Activated CD8-positive, alpha-beta T cell treated with anti-CD3 and anti-CD28 coated beads, Interleukin-2, amount 10 ng/mL, durations not matched to agents 7 days and 5 days (primary cell): ENCODE measurements around the gene SF3A2. TPM values are rescaled to one million over a fixed set of nuclear protein-coding genes. Genes with fewer than 3 reads are reported as not detected.

Experiments
- ATAC-seq: fragments of 150-1000 bp; cut with Tn5 transposase; one replicate; pipeline ENCODE4 v1.10.0; 2021; ENCODE audit warnings: moderate library complexity
- CTCF ChIA-PET: fragments of 350-600 bp; sonication (Branson Sonifier 250); formaldehyde crosslinking; loops from one replicate; lab custom pipeline; 2021; ENCODE audit warnings: antibody characterized with exemption; lab: Charles Lee
- POLR2A ChIA-PET: fragments of 350-600 bp; sonication (Branson Sonifier 250); formaldehyde crosslinking; loops from one replicate; lab custom pipeline; 2021; ENCODE audit warnings: antibody characterized with exemption; lab: Charles Lee
- DNase-seq: peaks from one replicate; pipeline ENCODE4 v3.0.0-alpha.2; 2020
- H3K27ac Mint-ChIP-seq: one replicate; pipeline ENCODE4 v1.8.0; 2021; ENCODE audit warnings: mild to moderate bottlenecking, mixed read lengths
- H3K27me3 Mint-ChIP-seq: one replicate; pipeline ENCODE4 v1.8.0; 2021; ENCODE audit warnings: low read depth, mixed read lengths
- H3K36me3 Mint-ChIP-seq: one replicate; pipeline ENCODE4 v1.8.0; 2021; ENCODE audit warnings: low read depth, mixed read lengths
- H3K4me1 Mint-ChIP-seq: one replicate; pipeline ENCODE4 v1.8.0; 2021; ENCODE audit warnings: low read depth, mixed read lengths
- H3K4me3 Mint-ChIP-seq: one replicate; pipeline ENCODE4 v1.8.0; 2021; ENCODE audit warnings: mild to moderate bottlenecking, mixed read lengths
- H3K9me3 Mint-ChIP-seq: one replicate; pipeline ENCODE4 v1.8.0; 2022; ENCODE audit warnings: mixed read lengths; ENCODE audit not compliant: insufficient read depth
- total RNA-seq, 2 experiments: library from RNA; stranded (reverse); gene quantifications; one replicate each; pipeline ENCODE4 v1.2.3, GENCODE V29; 2021

SF3A2 gene
- total RNA-seq, 2 experiments from 2014 or later = 157 to 163 TPM

DNA sequence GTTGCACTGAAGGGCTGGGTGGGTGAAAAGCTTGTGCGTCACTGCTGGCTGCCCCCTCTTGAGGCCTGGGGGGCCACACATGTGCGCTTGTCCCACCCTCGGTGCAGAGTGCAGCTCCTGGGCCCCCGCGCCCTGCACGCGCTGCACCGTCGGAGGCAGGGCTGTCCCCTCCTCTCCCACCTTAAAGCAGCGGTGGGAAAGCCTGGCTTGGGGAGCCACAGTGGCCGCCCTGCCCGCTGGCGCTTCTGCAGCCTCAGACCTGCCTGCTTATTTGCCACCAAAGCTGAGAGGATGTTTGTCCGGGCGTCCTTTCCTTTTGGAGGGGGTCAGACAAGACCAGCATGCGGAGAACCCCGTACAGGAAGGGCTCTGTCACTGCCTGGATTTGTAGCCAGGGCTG is 27.2 kb upstream of the SF3A2 start:
- H3K27me3 Mint-ChIP-seq = no peaks in the 10 kb centered on the region
- no peaks in the 10 kb centered on the region for H3K9me3 Mint-ChIP-seq
- H3K27ac Mint-ChIP-seq = no peak overlapping the region
- ATAC-seq (no peak), DNase-seq (no peak)
- CTCF ChIA-PET = no interaction called here
- H3K36me3 Mint-ChIP-seq = peaks cover 30% of the 10 kb centered on the region
- no peak overlapping the region for H3K4me3 Mint-ChIP-seq
- POLR2A ChIA-PET = no interaction called here
- H3K4me1 Mint-ChIP-seq = peaks cover 4% of the 10 kb centered on the region

DNA sequence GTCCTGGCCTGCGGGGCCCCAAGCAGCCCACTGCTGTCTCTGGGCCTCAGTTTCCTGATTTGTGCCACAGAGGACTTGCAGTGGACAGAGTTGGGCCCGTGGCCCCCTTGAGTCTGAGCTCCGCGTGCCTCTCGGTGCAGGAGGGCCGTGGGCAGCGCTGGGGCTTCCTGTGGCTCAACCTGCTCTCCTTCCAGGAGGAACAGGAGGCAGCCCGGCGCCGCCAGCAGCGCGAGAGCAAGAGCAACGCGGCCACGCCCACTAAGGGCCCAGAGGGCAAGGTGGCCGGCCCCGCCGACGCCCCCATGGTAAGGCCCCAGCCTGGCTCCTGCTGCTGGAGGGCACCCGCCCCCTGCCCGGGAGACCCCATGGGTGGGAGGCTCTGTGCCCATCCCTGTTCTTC is 26.4 kb upstream of the SF3A2 start:
- DNase-seq (no peak), ATAC-seq (no peak)
- H3K36me3 Mint-ChIP-seq = peaks cover 35% of the 10 kb centered on the region
- no peaks in the 10 kb centered on the region for H3K27me3 Mint-ChIP-seq
- peaks cover 9% of the 10 kb centered on the region for H3K4me1 Mint-ChIP-seq
- ChIA-PET POLR2A (no interaction called here), CTCF (no interaction called here)
- no peak overlapping the region for H3K4me3 Mint-ChIP-seq
- no peaks in the 10 kb centered on the region for H3K9me3 Mint-ChIP-seq
- no peak overlapping the region for H3K27ac Mint-ChIP-seq

DNA sequence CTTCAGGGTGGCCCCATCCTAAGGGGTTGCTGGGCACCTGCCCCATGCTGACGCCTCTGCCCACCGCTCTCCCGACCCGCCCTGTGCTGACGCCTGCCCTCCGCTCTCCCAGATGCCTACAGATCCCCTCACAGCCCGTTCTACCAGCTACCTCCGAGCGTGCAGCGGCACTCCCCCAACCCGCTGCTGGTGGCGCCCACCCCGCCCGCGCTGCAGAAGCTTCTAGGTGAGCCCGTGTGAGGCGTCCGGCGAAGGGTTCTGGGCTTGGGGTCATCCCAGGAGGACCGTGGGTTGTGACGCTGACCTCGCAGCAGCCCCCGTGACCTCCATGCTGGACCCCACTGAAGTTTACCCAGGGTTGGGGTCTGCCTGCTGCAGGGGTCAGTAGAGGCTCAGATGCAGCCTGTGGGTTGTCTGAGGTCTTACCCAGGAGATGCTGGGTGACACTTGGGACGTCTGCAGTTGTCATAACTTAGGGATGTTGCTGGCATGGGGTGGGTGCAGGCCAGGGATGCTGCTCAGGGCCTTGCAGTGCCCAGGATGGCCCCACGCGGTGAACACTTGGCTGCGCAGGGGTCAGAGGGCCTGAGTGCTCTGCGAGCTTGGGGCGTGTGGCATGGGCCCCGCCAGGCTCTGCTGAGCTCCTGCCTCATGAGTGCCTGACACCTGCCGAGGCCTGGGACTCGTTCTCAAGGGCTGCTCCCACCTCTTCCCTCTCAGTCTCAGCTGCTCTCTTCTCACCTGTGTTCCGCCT is 25.5 kb upstream of the SF3A2 start:
- peaks cover 40% of the 10 kb centered on the region for H3K36me3 Mint-ChIP-seq
- peak overlapping the region; percentile 57 for H3K27ac Mint-ChIP-seq
- POLR2A ChIA-PET = interaction anchor here (0.6 kb wide), 1 partner anchor 718 kb away, joined by 4 read pairs; no protein-coding TSS in a partner anchor
- CTCF ChIA-PET = no interaction called here
- no peak overlapping the region for H3K4me3 Mint-ChIP-seq
- no peak for ATAC-seq
- H3K9me3 Mint-ChIP-seq = no peaks in the 10 kb centered on the region
- H3K4me1 Mint-ChIP-seq = peaks cover 9% of the 10 kb centered on the region
- no peaks in the 10 kb centered on the region for H3K27me3 Mint-ChIP-seq
- no peak for DNase-seq

DNA sequence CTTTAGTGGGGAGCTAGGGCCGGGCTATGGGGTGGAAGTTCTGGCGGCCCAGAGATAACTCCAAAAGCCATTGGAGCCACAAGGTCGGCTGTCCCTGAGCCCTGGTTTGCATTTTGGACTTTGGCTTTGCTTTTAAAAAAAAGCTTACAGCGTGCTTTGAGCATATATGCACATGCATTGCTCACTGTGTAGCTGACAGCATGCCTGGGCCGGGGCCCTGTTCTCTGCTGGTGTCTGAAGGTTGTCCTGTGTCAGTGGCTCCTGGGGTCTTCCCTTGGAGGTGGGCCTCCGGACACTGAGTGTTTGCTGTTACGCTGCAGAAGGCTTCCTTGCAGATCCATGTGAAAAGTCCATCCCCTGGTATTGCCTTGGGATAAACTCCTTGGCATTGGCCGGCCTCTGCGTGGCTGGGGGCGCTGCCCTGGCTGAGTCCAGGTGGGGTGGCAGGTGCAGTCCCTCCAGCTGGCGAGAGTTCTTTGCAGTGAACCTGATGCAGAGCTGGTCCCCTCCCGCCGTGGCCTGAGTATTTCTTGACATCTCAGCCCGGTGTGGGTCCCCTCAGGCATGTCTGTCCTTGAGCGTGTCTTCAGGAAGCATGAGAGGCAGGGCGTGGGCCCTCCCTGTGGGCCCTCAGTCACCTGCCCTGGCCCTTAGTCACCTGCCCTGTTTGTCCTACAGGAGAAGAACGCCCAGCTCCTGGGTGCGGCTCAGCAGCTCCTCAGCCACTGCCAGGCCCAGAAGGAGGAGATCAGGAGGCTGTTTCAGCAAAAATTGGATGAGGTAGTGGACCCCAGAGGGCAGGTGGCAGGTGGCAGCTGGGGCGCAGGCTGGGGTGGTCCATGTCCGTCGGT is 23.5 kb upstream of the SF3A2 start:
- ATAC-seq = no peak
- ChIA-PET CTCF (interaction anchor here (0.6 kb wide), 1 partner anchor 711 kb away, joined by 4 read pairs; no protein-coding TSS in a partner anchor), POLR2A (interaction anchor here (0.6 to 0.7 kb wide), 3 partner anchors 11 to 108 kb away, joined by 3 read pairs; no protein-coding TSS in a partner anchor)
- Mint-ChIP-seq H3K27ac (no peak overlapping the region), H3K9me3 (no peaks in the 10 kb centered on the region), H3K36me3 (peaks cover 44% of the 10 kb centered on the region), H3K4me1 (peaks cover 9% of the 10 kb centered on the region), H3K4me3 (no peak overlapping the region), H3K27me3 (no peaks in the 10 kb centered on the region)
- no peak for DNase-seq

DNA sequence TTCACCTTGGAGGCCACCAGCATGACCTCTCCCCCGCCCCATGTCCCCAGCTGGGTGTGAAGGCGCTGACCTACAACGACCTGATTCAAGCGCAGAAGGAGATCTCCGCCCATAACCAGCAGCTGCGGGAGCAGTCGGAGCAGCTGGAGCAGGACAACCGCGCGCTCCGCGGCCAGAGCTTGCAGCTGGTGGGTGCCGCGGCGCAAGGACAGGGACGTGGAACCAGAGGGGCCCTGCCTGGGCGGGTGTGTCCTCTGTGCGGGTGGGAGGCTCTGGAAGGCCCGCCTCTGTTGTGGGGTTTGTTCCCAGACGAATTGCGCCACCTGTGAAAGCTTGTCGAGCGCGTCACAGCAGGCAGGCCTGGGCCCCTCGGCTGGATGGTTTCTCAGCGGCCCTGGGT is 22.8 kb upstream of the SF3A2 start:
- DNase-seq = no peak
- Mint-ChIP-seq H3K27me3 (no peaks in the 10 kb centered on the region), H3K4me3 (no peak overlapping the region), H3K4me1 (peaks cover 7% of the 10 kb centered on the region), H3K27ac (no peak overlapping the region), H3K9me3 (no peaks in the 10 kb centered on the region), H3K36me3 (peaks cover 44% of the 10 kb centered on the region)
- ChIA-PET POLR2A (interaction anchor here (0.6 kb wide), 1 partner anchor 12 kb away, joined by 3 read pairs; no protein-coding TSS in a partner anchor), CTCF (interaction anchor here (0.6 kb wide), 1 partner anchor 710 kb away, joined by 4 read pairs; no protein-coding TSS in a partner anchor)
- ATAC-seq = no peak

DNA sequence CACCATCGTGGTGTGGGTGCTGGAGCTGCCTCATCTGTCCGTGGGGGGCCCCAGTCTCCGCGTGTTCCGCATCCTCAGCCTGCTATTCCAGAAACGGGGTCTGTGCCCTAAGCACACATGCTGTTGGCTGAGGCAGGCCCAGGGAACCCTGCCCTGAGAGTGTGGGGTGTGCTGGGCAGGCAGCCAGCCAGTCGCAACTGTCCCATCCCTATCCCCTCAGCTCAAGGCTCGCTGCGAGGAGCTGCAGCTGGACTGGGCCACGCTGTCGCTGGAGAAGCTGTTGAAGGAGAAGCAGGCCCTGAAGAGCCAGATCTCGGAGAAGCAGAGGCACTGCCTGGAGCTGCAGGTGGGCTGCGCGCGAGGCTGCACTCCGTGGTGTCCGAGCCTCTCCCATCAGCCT is 22.4 kb upstream of the SF3A2 start:
- Mint-ChIP-seq H3K27ac (no peak overlapping the region), H3K4me3 (no peak overlapping the region), H3K27me3 (no peaks in the 10 kb centered on the region), H3K4me1 (peaks cover 5% of the 10 kb centered on the region), H3K9me3 (no peaks in the 10 kb centered on the region), H3K36me3 (peaks cover 45% of the 10 kb centered on the region)
- DNase-seq (no peak), ATAC-seq (no peak)
- POLR2A ChIA-PET = no interaction called here
- CTCF ChIA-PET = interaction anchor here (0.6 kb wide), 1 partner anchor 709 kb away, joined by 4 read pairs; no protein-coding TSS in a partner anchor

DNA sequence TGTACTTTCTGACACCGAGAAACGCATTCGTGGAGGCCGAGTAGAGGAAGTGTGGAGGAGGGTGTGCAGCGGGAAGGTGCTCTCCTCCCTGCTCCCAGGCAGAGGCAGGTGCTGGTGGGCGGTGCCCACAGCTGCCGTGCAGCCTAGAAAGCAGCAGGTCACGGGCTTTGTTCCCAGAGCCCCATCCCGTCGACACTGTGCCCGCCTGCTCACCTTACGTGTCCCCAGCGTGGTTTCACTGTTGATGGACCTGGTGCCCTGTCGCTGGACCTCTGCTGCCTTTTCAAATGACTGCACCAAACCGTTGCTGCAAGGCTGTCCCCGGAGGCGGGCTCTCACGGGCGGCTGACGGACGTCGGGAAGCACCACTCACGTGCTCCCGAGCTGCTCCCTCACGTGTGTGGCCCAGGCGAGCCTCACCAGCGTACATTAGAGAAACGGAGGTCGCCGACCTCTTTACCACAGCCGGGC is 21.3 kb upstream of the SF3A2 start:
- Mint-ChIP-seq H3K4me1 (peaks cover 5% of the 10 kb centered on the region), H3K4me3 (no peak overlapping the region), H3K36me3 (peaks cover 48% of the 10 kb centered on the region), H3K27me3 (no peaks in the 10 kb centered on the region), H3K9me3 (no peaks in the 10 kb centered on the region), H3K27ac (peak overlapping the region; percentile 43)
- CTCF ChIA-PET = interaction anchor here (0.7 kb wide), 1 partner anchor 8 kb away, joined by 3 read pairs; no protein-coding TSS in a partner anchor
- POLR2A ChIA-PET = no interaction called here
- DNase-seq (no peak), ATAC-seq (no peak)

DNA sequence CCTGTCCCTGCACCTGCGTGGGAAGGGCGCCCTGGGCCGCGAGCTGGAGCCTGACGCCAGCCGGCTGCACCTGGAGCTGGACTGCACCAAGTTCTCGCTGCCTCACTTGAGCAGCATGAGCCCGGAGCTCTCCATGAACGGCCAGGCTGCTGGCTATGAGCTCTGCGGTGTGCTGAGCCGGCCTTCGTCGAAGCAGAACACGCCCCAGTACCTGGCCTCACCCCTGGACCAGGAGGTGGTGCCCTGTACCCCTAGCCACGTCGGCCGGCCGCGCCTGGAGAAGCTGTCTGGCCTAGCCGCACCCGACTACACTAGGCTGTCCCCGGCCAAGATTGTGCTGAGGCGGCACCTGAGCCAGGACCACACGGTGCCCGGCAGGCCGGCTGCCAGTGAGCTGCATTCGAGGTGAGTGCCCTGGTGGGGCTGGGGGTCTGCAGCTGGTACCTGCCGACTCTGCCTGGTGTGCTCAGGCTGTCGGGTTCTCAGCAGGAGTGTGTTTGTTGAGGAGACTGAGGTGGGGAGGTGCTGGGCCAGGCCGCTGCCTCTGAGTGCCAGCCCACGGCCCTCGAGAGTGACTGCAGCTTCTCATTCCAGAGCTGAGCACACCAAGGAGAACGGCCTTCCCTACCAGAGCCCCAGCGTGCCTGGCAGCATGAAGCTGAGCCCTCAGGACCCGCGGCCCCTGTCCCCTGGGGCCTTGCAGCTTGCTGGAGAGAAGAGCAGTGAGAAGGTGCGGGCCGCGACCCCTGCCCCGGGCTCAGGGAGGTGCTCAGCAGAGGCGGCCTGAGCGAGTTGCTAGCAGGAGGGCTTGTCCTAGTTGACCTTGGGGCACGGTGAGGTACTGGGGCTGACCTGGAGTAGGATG is 20.0 kb upstream of the SF3A2 start:
- no peaks in the 10 kb centered on the region for H3K27me3 Mint-ChIP-seq
- CTCF ChIA-PET = interaction anchor here (0.7 kb wide), 2 partner anchors 9 to 61 kb away, joined by 3 read pairs; no protein-coding TSS in a partner anchor
- H3K9me3 Mint-ChIP-seq = no peaks in the 10 kb centered on the region
- no peak for ATAC-seq
- H3K36me3 Mint-ChIP-seq = peaks cover 43% of the 10 kb centered on the region
- no peak for DNase-seq
- POLR2A ChIA-PET = interaction anchor here (1.8 kb wide), 1 partner anchor 14 kb away, joined by 5 read pairs; no protein-coding TSS in a partner anchor
- no peak overlapping the region for H3K27ac Mint-ChIP-seq
- no peak overlapping the region for H3K4me3 Mint-ChIP-seq
- peaks cover 5% of the 10 kb centered on the region for H3K4me1 Mint-ChIP-seq

DNA sequence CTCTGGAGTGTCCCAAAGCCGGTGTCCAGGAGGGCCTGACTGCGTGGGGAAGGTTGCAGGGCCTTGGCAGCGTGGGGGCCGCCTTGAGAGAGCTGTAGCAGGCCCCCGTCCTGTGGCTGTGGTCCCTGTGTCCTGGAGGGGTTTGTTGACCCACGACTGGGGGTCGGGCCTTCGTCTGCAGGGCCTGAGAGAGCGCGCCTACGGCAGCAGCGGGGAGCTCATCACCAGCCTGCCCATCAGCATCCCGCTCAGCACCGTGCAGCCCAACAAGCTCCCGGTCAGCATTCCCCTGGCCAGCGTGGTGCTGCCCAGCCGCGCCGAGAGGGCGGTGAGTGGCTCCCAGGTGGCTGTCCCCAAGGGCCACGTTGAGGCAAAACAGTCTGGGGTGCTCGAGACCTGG is 19.0 kb upstream of the SF3A2 start:
- ChIA-PET CTCF (no interaction called here), POLR2A (interaction anchor here (1.8 kb wide), 1 partner anchor 13 kb away, joined by 5 read pairs; no protein-coding TSS in a partner anchor)
- Mint-ChIP-seq H3K27me3 (no peaks in the 10 kb centered on the region), H3K9me3 (no peaks in the 10 kb centered on the region), H3K36me3 (peaks cover 36% of the 10 kb centered on the region), H3K27ac (no peak overlapping the region), H3K4me1 (peaks cover 5% of the 10 kb centered on the region), H3K4me3 (no peak overlapping the region)
- DNase-seq (no peak), ATAC-seq (no peak)

DNA sequence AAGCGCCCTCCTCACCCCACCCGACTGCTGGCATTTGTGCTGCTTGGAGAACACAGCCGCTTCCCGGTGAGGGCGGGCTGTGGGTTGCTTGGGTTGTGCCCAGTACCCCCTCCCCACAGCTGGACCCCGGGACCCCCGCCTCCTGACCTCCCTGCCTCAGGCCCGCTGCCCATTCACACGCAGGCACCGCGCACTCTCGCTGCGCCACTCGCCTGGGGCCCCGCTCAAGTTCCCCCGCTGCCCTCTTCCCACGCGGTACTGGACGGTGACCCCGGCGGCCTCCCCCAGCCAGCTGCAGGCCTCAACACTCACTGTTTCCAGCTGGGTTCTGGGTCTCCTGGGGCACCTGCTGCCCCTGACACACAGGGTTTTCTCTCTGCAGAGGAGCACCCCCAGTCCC is 16.9 kb upstream of the SF3A2 start:
- DNase-seq = no peak
- Mint-ChIP-seq H3K4me3 (no peak overlapping the region), H3K27me3 (no peaks in the 10 kb centered on the region), H3K9me3 (no peaks in the 10 kb centered on the region), H3K27ac (no peak overlapping the region), H3K36me3 (peaks cover 41% of the 10 kb centered on the region), H3K4me1 (peaks cover 12% of the 10 kb centered on the region)
- CTCF ChIA-PET = no interaction called here
- POLR2A ChIA-PET = no interaction called here
- ATAC-seq = no peak
